Cardiac fibroblast (primary cell): Measurements from ENCODE around the gene COX15.
A peak's percentile ranks its signal among the peaks of the same experiment; 100 is the strongest.
"Not testable (repeated sequence)": the region's sequence is repeated elsewhere in the genome, so short reads cannot be mapped to it uniquely, and the experiment has no call there.

ENCODE experiments used
- DNase-seq, 2 donors: peaks; one replicate each; pipeline versions ENCODE4 v3.0.0 to v3.0.0-alpha.2; 2010; ENCODE audit warnings: low read depth in 2 of 2
- H3K4me3 ChIP-seq, 2 donors: replicated peaks in 1 of 2; 1 replicate in 1 of 2; 2 replicates in 1 of 2; pipeline ENCODE4 v1.5.1; 2011; ENCODE audit warnings: low read depth in 2 of 2, low read length in 2 of 2, mild to moderate bottlenecking in 2 of 2, moderate library complexity in 1 of 2
- CTCF ChIP-seq: IDR thresholded peaks from one replicate; pipeline ENCODE4 v1.5.1; 2011; ENCODE audit warnings: low read depth, mild to moderate bottlenecking, low read length, inconsistent platforms

Gene COX15

GRCh38 chr10:99758211-99758891, 26.4 kb upstream of the COX15 start:
- no peak overlapping the region for H3K4me3 ChIP-seq
- no peak for TF ChIP-seq CTCF
- peak; percentile 60 to 61 for DNase-seq

GRCh38 chr10:99756159-99756558, 24.2 kb upstream of the COX15 start:
- no peak for DNase-seq
- no peak for TF ChIP-seq CTCF
- no peak overlapping the region for H3K4me3 ChIP-seq

GRCh38 chr10:99754670-99755069, 22.7 kb upstream of the COX15 start:
- TF ChIP-seq CTCF, result no peak
- no peak overlapping the region for H3K4me3 ChIP-seq
- peak in 1 of 2 donors; percentile 32 for DNase-seq

GRCh38 chr10:99750641-99751040, 18.7 kb upstream of the COX15 start:
- TF ChIP-seq CTCF, result no peak

GRCh38 chr10:99748823-99749451, 17.0 kb upstream of the COX15 start:
- DNase-seq, result no peak
- no peak overlapping the region for H3K4me3 ChIP-seq
- no peak for TF ChIP-seq CTCF

More at GRCh38 chr10:99750641-99751040, 18.7 kb upstream of the COX15 start:
- no peak for DNase-seq
- H3K4me3 ChIP-seq, result no peak overlapping the region

- DNase-seq, H3K4me3 ChIP-seq: not testable (repeated sequence)
These were observed 14.2 kb upstream of the COX15 start for GRCh38 chr10:99746166-99746565.

GRCh38 chr10:99743841-99744240, 11.9 kb upstream of the COX15 start:
- H3K4me3 ChIP-seq, result no peak overlapping the region
- DNase-seq, result no peak
- TF ChIP-seq CTCF, result no peak
